Endometrial microvascular endothelial cells (primary cell): Measurements from ENCODE around the gene KLHL20. TPM values are rescaled to one million over a fixed set of nuclear protein-coding genes. Genes with fewer than 3 reads are reported as not detected.
"Not testable (repeated sequence)": the region's sequence is repeated elsewhere in the genome, so short reads cannot be mapped to it uniquely, and the experiment has no call there.

Source experiments
- in situ Hi-C: cut with HindIII; loops from 2 replicates; pipeline ENCODE4 v1.10.0; 2017; ENCODE audit warnings: low sequenced_read_pairs, low pct_unique_long_range_greater_than_20kb; ENCODE audit errors: inconsistent ontology term
- total RNA-seq: library from RNA; depleted of rRNA; stranded (reverse); fragments of >200 nt; gene quantifications from one replicate; pipeline ENCODE4 v1.2.3, GENCODE V29; 2015; ENCODE audit errors: inconsistent ontology term

Gene KLHL20
- total RNA-seq, 1 donor from 2014 or later: 18.2 TPM

DNA sequence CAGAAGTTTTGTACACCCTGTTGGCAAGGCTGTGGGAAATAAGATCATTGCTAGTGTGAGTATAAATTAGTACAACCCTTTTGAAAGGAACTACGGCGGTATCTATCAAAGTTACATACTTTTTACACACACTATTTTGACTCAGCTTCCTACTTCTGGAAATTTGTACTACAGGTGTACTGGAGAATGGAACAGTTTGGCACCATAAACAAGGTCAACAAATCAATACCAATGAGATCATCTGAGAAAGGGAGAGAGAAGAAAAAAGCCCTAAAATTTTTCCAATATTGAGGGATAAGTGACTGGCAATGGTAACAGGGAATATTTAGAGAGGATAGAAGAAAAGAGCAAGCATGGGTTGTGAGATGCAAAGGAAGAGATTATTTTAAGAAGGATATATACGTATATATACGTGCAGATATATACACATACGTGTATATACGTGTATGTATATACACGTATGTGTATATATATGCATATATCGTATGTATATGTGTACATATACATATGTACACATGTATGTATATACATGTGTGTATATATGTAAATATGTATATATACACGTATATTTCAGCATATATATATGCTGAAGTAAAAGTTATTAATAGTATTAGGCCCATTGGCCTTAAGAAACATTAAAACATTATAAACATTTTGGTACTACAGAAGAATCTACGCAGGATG, 27.6 kb downstream of the KLHL20 start:
- in situ Hi-C loops: no loop called here

DNA sequence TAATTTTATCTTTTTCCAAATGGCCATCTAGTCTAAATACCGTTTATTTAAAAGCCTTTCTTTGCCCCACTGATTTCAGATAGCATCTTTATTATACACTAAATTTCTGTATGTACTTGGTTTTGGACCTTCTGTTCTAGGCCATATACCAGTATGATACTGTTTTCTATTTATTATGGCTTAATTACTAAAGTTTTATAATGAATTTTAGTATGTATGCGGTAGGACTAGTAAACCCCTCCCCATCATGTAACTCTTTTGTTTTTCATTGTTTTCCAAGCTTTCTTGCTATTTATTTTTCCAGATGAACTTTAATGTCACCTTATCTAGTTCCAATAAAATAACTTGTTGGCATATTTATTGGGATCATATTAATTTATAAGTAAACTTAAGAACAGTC, 29.9 kb downstream of the KLHL20 start:
- in situ Hi-C loops: no loop called here

DNA sequence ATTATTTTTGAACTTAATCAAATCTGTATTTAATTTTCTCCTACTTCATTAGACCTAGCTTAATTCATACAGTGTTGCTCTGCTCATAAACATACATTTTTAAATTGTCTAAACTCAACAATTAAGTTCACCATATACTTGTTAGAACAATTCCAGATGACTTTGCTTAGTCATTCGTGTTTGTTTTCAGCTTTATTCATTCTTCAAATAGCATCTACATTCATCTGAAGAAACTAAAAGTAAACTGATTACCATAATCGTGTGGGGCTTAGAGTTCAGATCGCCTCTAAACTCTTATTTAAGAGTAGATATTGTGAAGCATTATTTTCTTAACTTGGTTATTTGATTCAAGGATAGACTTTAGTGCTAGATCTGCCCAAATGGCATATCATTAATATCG, 34.4 kb downstream of the KLHL20 start:
- in situ Hi-C loops: no loop called here

DNA sequence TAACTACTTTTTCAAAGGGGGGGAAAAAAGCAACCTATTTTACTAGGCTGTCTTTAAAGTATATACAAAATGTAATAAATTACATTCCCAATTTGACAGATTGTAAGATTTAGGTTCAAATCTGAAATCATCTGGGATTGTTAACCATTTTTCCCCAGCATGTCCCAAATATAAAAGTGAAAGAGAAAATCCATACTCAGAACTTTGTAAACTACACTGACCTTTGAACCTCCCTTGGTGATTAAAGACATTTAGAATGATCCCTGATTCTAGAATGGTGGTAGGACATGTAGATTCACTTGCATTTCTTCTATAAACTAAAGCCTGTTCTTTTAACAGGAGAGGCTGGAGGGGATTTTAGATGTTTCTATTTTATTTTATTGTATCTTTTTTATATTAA, 39.0 kb downstream of the KLHL20 start:
- in situ Hi-C loops: no loop called here

DNA sequence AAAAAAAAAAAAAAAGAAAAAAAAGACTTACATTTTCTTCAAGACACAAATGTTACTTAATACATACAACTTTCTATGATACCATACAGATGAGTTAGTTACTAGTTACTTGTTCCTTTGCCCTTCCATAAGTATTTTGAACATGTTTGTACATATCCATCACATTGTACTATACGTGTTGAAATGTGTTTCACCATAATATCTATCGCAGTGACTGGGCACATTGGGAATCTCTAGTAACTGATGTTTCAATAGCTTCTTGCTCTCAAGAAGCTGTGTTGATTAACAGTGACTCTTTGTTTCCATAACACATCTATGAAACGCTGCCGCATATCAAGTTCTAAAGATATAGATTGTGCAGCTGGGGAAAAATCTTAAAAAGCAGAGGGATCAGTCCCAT, 42.9 kb downstream of the KLHL20 start:
- in situ Hi-C loops: no loop called here

DNA sequence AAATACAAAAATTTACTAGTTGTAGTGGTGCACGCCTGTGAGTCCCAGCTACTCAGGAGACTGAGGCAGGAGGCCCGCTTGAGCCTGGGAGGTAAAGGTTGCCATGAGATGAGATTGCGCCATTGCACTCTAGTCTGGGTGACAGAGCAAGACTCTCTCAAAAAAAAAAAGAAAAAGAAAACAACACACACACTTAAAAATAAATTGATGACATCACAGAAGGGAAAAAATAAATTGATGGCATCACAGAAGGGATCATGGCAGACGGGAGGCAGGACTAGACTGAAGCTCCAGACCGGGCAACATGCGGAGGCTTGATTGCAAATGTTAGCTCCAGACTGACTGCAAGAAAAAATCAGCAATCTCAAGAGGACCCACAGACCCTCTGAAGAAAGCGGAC, 43.3 kb downstream of the KLHL20 start:
- in situ Hi-C loops: no loop called here

DNA sequence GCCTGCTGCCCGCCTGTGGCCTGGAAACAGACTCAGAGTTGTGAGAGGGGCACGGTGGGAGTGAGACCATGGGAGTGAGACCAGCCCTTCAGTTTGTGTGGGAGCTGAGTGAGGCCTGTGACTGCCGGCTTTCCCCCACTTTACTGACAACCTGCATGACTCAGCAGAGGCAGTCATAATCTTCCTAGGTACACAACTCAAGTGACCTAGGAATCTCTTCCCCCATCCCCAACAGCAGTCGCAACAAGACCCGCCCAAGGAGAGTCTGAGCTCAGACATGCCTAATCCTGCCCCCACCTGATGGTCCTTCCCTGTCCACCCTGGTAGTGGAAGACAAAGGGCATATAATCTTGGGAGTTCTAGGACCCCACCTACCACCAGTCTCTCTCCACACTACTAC, 44.2 kb downstream of the KLHL20 start:
- in situ Hi-C loops: no loop called here

DNA sequence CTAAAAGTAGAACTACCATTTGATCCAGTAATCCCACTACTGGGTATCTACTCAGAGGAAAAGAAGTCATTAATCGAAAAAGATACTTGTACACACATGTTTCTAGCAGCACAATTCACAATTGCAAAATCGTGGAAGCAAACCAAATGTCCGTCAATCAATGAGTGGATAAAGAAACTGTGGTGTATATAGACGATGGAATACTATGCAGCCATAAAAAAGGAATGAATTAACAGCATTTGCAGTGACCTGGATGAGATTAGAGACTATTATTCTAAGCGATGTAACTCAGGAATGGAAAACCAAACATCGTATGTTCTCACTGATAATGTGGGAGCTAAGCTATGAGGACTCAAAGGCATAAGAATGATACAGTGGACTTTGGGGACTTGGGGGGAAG, 49.5 kb downstream of the KLHL20 start:
- in situ Hi-C loops: not testable (repeated sequence)

DNA sequence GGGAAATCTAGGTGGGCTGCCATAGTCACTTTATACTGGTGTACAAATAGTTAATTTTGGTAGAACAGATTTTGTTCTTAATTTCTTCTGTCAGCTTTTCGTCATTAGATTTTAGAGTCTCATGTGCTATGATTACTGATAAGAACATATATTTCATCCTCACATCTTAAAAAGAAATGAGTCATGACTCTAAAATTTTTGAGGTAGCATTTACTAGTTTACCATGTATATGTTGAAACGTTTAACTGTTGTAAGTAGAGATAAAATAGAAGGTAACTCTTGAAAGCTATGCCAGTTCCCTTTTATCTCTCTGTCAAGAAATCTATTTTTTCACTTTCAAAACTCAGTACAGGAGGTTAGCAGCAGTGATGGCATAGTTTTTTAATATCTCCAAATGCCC, 53.4 kb downstream of the KLHL20 start:
- in situ Hi-C loops: no loop called here

DNA sequence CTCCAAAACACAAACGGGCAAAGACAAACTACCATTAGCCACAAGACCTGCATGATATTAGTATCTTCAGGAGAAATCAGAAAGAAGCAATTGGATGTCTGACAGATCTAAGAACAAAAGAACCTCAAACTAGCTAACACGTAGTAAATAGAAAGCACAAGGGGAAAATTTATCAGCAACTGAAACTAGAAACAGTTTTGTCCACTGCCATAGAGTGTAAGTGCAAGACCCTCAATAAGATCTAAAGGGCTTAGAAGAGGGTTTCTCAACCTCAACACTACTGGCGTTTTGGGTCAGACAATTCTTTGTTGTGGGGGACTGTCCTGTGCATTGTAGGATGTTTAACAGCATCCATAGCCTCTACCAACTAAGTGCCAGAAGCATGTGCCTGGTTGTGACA, 54.0 kb downstream of the KLHL20 start:
- in situ Hi-C loops: no loop called here

DNA sequence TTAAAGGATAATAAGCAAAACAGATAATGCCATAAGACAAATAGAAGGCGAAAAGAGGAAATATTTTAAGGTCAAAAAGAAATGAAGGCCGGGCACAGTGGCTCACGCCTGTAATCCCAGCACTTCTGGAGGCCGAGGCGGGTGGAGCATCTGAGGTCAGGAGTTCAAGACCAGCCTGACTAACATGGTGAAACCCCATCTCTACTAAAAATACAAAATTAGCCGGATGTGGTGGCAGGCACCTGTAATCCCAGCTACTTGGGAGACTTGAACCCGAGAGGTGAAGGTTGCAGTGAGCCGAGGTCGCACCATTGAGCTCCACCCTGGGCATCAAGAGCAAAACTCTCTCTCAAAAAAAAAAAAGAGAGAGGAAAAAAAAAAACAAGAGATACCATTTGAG, 55.5 kb downstream of the KLHL20 start:
- in situ Hi-C loops: not testable (repeated sequence)

DNA sequence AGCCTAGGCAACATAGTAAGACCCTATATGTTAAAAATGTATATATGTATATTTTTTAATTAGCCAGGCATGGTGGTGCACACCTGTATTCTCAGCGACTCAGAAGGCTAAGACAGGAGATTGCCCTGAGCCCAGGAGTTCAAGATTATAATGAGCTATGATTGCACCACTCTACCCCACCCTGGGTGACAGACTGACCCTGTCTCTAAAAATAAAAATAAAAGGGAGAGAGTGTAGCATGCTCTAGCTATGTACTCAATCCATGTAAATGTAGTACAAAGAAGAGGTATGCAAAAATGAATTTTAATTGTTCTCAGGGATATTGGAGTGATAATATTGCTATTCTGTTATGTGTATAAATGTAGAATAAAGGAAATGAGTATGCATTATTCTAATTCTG, 56.8 kb downstream of the KLHL20 start:
- in situ Hi-C loops: no loop called here

DNA sequence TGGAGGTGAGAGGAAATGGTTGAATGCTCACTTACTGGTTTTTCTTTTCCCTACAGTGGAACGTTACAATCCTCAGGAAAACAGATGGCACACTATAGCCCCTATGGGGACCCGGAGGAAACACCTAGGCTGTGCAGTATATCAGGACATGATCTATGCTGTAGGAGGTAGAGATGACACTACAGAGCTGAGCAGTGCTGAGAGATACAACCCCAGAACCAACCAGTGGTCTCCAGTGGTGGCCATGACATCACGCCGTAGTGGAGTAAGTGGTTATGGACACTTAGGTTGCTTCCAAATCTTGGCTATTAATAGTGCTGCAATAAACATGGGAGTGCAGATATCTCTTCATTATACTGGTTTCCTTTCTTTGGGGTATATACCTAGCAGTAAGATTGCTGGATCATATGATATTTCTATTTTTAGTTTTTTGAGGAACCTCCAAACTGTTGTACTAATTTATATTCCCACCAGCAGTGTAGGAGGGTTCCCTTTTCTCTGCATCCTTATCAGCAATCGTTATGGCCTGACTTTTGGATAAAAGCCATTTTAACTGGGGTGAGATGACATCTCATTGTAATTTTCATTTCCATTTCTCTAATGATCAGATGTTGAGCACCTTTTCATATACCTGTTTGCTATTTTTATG, 60.9 kb downstream of the KLHL20 start:
- in situ Hi-C loops: no loop called here

DNA sequence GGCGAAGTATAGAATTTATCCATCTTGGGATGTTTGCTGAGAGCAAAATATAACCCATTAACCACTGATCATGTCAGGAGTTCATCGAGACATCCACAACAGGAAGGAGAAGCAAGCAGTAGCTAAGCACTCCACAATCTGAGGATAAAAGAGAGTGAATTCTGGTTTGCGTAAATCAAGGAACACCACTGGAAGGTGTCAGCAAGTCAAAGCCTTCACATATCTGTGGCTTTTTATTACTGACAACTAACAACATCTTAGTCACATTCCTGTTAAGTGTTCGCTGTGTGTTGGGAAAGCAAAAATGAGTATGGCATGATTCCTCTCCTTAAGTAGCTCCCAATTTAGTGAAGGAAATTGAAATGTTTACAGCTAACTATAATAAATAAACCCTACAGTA, 65.2 kb downstream of the KLHL20 start:
- in situ Hi-C loops: no loop called here

DNA sequence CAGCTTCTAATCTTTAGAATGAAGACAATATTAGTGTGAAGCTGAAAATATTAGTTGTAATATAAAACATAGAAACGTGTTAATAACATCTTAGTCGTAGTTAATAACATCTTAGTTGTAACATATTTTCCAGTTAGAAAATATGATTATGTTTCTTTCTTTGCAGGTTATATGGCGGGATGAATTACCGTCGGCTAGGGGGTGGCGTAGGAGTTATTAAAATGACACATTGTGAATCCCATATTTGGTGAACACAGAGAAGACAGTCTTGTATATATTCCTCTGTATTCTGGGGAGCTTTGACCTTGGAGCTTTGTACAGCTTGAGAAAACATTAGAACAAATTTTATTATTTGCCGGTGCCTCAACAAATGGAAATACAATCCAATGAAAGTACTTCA, 70.2 kb downstream of the KLHL20 start:
- in situ Hi-C loops: no loop called here

DNA sequence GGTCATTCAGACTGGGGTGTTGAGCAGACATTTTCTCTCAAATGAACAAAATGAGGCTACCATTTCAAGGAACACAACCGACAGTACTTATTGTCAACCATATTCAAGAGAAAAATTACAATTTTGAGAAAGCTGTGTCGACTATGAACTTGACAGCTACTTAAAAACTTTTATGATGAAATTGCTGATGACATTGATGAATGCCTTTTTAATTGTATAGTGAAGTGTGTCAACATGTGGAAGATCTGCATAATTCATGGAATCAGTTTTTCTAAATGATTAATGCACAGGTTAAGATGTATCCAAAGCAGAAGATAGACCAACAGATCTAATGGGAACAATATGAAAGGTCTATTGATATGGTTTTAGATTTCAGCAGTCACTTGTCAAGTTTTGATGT, 75.1 kb downstream of the KLHL20 start:
- in situ Hi-C loops: no loop called here

DNA sequence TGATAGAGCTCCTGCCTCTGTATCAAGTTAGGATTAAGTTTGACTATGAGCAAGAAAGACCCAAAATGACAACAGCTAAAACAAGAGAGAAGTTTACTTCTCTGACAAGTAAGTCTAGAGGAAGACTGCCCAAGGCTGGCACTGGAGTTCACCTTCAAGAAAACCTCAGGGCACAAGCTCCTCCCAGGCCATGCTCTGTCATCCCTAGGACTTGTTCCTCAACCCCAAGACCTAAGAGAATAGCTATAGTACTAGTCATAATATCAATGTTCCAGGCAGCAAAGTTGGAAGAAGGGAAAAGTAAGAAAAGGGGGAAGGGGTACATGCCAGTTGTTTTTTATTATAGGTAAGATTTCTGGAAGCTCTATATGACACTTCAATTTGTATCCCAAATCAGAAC, 83.3 kb downstream of the KLHL20 start:
- in situ Hi-C loops: no loop called here

DNA sequence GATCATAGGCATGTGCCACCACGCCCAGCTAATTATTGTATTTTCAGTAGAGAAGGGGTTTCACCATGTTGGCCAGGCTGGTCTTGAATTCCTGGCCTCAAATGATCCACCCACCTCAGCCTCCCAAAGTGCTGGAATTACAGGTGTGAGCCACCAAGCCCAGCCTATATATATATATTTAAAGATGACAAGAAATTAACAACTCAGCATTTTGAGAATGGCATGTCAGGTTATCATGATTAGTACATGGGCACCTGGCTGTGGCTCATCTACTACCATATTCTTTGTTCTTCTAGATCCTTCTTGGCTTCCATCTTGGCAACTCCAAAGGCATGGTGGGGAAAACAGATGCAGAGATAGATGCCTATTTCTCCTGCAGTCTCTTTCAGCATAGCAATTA, 85.2 kb downstream of the KLHL20 start:
- in situ Hi-C loops: not testable (repeated sequence)

DNA sequence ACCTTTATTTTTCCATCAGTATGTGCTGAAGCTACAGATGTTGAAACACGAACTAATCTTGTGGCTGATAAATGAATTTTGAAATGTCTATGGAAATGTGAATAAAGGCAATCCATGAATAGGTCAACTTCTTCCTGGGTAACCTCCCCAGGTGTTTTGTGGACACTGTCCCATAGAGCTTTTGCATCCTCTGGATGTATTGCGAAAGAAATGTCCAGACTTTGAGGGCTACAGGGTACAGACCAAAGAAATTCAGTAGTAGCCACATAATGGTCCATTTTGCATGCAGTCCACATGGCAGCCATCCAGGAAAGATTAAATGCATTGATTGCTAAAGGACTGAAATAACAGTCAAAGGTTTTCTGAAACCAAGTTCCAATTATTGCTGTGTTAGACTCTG, 88.2 kb downstream of the KLHL20 start:
- in situ Hi-C loops: no loop called here

DNA sequence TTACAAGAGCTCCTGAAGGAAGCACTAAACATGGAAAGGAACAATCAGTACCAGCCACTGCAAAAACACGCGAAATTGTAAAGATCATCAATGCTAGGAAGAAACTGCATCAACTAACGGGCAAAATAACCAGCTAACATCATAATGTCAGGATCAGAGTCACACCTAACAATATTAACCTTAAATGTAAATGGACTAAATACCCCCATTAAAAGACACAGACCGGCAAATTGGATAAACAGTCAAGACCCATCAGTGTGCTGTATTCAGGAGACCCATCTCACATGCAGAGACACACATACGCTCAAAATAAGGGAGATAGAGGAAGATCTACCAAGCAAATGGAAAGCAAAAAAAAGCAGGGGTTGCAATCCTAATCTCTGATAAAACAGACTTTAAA, 98.9 kb downstream of the KLHL20 start:
- in situ Hi-C loops: not testable (repeated sequence)

DNA sequence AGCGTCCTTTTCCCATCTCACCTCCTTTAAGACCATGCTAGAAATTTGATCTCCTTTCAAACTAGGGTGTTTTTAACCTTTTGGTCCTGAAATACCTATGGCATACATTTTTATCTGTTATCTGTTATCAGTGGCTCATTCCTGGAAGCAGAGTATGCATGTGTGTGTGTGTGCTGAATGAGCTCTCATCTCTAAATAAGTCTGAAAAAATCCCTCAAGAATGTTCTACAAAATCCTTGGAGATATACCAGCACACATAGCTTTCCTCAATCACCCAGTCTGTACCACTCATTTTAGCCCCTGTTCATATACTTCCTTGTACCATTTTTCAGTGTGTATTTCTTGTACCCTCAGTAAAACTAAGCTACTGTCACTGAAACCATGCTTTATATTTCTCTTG, 103.7 kb downstream of the KLHL20 start:
- in situ Hi-C loops: no loop called here
